HG03378 (cell line): Measurements from ENCODE around the gene NDUFA11.
"Not testable (repeated sequence)": the region's sequence is repeated elsewhere in the genome, so short reads cannot be mapped to it uniquely, and the experiment has no call there.

Source experiments
- ATAC-seq: cut with Tn5 transposase; IDR thresholded peaks from one replicate; pipeline ENCODE4 v1.9.1; 2021; ENCODE audit warnings: mild to moderate bottlenecking, moderate library complexity; ENCODE audit not compliant: unreplicated experiment

Gene NDUFA11

DNA sequence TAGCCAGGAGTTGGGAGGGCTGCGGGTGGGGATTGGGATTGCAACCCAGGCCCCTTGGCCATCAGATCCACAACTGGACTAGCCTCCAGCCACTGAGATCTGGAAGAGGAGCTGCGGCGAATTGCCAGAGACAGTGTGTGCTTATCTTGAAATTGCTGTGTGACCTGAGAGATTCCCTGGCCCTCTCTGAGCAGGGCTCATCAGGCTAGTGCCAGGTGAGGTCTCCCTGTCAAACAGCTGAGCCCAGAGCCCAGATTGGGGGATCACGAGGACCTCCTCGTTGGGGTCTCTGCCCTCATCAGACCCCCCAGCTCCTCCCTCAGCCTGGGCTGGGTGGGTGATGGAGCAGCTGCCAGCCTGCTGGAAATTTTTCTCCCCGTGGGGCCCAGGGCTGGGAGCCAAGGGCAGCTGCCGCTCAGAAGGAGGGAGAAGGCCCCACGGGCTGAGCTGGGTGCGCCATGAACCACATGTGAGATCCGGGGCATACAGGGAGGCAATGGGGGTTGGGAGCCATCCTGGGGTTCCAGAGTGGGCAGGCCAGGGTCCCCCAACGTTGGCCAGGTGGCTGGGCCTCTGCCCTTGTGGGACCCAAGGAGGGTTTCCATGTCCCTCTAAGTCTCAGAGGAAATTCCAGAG, 40.4 kb downstream of the NDUFA11 start:
- no peak for ATAC-seq

DNA sequence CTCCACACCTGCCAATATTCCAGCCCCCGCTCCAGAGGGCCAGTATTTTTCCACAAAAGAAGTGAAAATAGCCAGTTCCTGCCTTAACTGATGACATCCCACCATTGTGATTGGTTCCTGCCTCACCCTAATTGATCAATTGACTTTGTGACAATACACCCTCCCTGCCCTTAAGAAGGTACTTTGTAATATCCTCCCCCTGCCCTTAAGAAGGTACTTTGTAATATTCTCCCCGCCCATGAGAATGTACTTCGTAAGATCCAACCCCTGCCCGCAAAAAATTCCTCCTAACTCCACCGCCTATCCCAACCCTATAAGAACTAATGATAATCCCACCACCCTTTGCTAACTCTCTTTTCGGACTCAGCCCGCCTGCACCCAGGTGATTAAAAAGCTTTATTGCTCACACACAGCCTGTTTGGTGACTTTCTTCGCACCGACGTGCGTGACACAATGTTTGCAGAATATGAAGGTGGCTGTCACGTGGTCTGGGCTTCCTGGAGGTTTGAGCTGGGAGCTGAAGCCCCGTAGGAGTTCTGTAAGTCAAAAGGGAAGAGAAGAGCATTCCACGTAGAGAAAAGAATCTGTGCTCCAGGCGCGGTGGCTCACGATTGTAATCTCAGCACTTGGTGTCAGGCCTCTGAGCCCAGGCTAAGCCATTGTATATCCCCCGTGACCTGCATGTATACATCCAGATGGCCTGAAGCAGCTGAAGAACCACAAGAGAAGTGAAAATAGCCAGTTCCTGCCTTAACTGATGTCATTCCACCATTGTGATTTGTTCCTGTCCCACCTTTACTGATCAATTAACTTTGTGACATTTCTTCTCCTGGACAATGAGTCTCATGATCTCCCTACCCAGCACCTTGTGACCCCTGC, 46.1 kb downstream of the NDUFA11 start:
- ATAC-seq = no peak

DNA sequence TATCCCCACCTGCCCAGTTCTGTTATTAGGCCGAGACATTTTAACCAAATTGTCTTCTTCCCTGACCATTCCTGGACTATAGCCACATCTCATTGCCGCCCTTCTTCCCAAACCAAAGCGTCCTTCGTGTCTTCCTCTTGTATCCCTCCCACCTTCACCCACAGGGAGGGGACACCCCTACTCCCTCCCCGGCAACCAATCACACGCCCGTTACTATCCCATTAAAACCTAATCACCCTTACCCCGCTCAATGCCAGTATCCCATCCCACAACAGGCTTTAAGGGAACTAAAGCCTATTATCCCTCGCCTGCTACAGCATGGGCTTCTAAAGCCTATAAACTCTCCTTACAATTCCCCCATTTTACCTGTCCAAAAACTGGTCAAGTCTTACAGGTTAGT, 48.4 kb downstream of the NDUFA11 start:
- not testable (repeated sequence) for ATAC-seq

GRCh38 chr19:5854121-5854520, 49.5 kb downstream of the NDUFA11 start:
- ATAC-seq = not testable (repeated sequence)

DNA sequence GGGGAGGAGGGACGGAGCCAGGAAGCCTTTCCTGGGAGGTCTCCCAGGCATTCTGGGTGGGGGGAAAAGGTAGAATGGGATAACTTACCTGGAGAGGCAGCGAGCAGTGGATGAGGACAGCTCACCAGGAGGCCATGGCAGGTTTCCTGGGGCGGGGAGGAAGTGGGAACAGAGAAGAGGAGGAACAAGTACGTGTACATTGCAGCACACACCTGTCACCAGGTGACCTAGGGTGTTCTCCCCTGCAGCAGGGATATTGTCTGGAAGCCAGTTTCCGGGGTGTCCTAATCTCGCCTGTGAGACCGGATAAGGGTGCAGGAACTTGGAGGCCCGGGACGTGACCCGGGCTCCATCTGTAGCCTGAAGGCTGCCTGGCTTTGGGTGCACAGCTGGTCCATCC, 52.3 kb downstream of the NDUFA11 start, which contains the start of gene FUT3:
TSS of gene FUT3 (minus strand) at position 148 of the 400 bp plus-strand sequence.
- ATAC-seq = no peak

- no peak for ATAC-seq
Observed at GRCh38 chr19:5850743-5851293, 52.8 kb downstream of the NDUFA11 start.

DNA sequence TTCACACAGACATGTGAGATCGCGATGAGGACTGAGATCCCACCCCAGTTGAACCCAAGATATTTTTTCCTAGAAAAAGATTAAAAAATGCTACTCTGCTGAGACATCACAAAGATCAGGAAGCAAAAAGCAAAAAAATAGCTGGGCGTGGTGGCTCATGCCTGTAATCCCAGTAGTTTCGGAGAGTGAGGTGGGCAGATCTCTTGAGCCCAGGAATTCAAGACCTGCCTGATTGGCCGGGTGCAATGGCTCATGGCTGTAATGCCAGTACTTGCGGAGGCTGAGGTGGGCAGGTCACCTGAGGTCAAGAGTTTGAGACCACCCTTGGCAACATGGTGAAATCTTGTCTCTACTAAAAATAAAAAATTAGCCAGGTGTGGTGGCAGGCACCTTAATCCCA, 53.4 kb downstream of the NDUFA11 start:
- ATAC-seq = no peak

GRCh38 chr19:5848621-5849020, 55.0 kb downstream of the NDUFA11 start:
- not testable (repeated sequence) for ATAC-seq

- ATAC-seq = not testable (repeated sequence)
Observed at GRCh38 chr19:5847846-5848245, 55.7 kb downstream of the NDUFA11 start.
